H1 (cell line): ENCODE results near the gene PCNX3. TPM values are rescaled to one million over a fixed set of nuclear protein-coding genes. Genes with fewer than 3 reads are reported as not detected.
A peak's percentile ranks its signal among the peaks of the same experiment; 100 is the strongest.

Experiments used
- CTCF ChIA-PET: fragments of 300-600 bp; sonication (Branson Sonifier 250); formaldehyde crosslinking; loops from one replicate; lab custom pipeline; 2021; ENCODE audit not compliant: partially characterized antibody; lab: Charles Lee
- POLR2A ChIA-PET: fragments of 300-600 bp; sonication (Branson Sonifier 250); formaldehyde crosslinking; loops from one replicate; lab custom pipeline; 2021; ENCODE audit warnings: inconsistent platforms; ENCODE audit not compliant: partially characterized antibody; lab: Charles Lee
- DNase-seq, 2 experiments: peaks; one replicate each; pipeline versions ENCODE4 v3.0.0 to v3.0.0-alpha.2; 2010 to 2022; ENCODE audit warnings: low spot score in 2 of 2, low read depth in 1 of 2, mixed read lengths in 1 of 2
- FAIRE-seq: peaks from 2 replicates; lab custom pipeline; 2011; peaks lifted over from hg19 to GRCh38; lab: Jason Lieb, UNC
- H2AFZ ChIP-seq: 2 replicates; pipeline ENCODE4 v1.8.1; 2012; ENCODE audit warnings: low read length, inconsistent platforms
- H2AK5ac ChIP-seq: 2 replicates; pipeline ENCODE4 v1.6.1; 2013; ENCODE audit warnings: low read depth, low read length
- H2BK120ac ChIP-seq: replicated peaks from 2 replicates; pipeline ENCODE3; 2013; ENCODE audit warnings: low read depth, low read length, inconsistent platforms
- H2BK12ac ChIP-seq: 2 replicates; pipeline ENCODE4 v1.6.1; 2013; ENCODE audit warnings: low read depth, low read length
- H2BK15ac ChIP-seq: 2 replicates; pipeline ENCODE4 v1.6.1; 2013; ENCODE audit warnings: low read length
- H2BK20ac ChIP-seq: 2 replicates; pipeline ENCODE4 v1.6.1; 2013; ENCODE audit warnings: low read length
- H2BK5ac ChIP-seq: 2 replicates; pipeline ENCODE4 v1.6.1; 2013; ENCODE audit warnings: low read depth, low read length
- H3K14ac ChIP-seq: 2 replicates; pipeline ENCODE4 v1.6.1; 2013; ENCODE audit warnings: inconsistent platforms; ENCODE audit not compliant: insufficient read length
- H3K18ac ChIP-seq: 2 replicates; pipeline ENCODE4 v1.6.1; 2013; ENCODE audit warnings: low read length; ENCODE audit errors: extremely low read depth
- H3K23ac ChIP-seq: 2 replicates; pipeline ENCODE4 v1.6.1; 2013; ENCODE audit warnings: inconsistent platforms; ENCODE audit not compliant: insufficient read length
- H3K23me2 ChIP-seq: 2 replicates; pipeline ENCODE4 v1.6.1; 2013; ENCODE audit warnings: low read depth, low read length
- H3K27ac ChIP-seq: 2 replicates; pipeline ENCODE4 v1.6.1; 2011; ENCODE audit warnings: low read depth, low read length, inconsistent platforms
- H3K27me3 ChIP-seq, 4 experiments: replicated peaks in 1 of 4; 1 replicate in 1 of 4; 2 replicates in 3 of 4; pipeline versions ENCODE4 v1.6.1 to v1.8.1; 2011 to 2013; ENCODE audit warnings: low read length in 3 of 4, mild to moderate bottlenecking in 3 of 4, inconsistent platforms in 2 of 4, mixed read lengths in 2 of 4, moderate library complexity in 1 of 4; ENCODE audit not compliant: control insufficient read depth in 3 of 4, insufficient read depth in 3 of 4; ENCODE audit errors: extremely low read depth in 1 of 4
- H3K36me3 ChIP-seq, 4 experiments: 2 replicates each; pipeline versions ENCODE4 v1.6.1 to v1.8.1; 2011 to 2013; ENCODE audit warnings: mild to moderate bottlenecking in 4 of 4, low read length in 3 of 4, moderate library complexity in 2 of 4, control low read depth in 1 of 4, inconsistent platforms in 1 of 4; ENCODE audit not compliant: insufficient read depth in 4 of 4, control insufficient read depth in 2 of 4
- H3K4ac ChIP-seq: replicated peaks from 2 replicates; pipeline ENCODE3; 2013; ENCODE audit warnings: low read length, low read depth, mixed read lengths, inconsistent platforms; ENCODE audit not compliant: insufficient read length
- H3K4me1 ChIP-seq, 4 experiments: replicated peaks in 1 of 4; 1 replicate in 1 of 4; 2 replicates in 3 of 4; pipeline versions ENCODE4 v1.6.1 to v1.8.1; 2011 to 2013; ENCODE audit warnings: low read length in 3 of 4, inconsistent platforms in 2 of 4, mixed read lengths in 1 of 4; ENCODE audit not compliant: insufficient read depth in 4 of 4, control insufficient read depth in 3 of 4
- H3K4me2 ChIP-seq, 2 experiments: 2 replicates each; pipeline versions ENCODE4 v1.6.1 to v1.8.1; 2011 to 2013; ENCODE audit warnings: low read depth in 2 of 2, low read length in 2 of 2, control low read depth in 1 of 2, inconsistent platforms in 1 of 2, mild to moderate bottlenecking in 1 of 2; ENCODE audit not compliant: insufficient read depth in 1 of 2
- H3K4me3 ChIP-seq, 4 experiments: fragments of 200-600, 300-600 bp in 1 of 4; sonication (generic), shearing (Covaris generic), sonication (Bioruptor Twin) in 1 of 4; 2 replicates each; pipeline versions ENCODE4 v1.5.1 to v1.8.1; 2011 to 2016; ENCODE audit warnings: low read length in 4 of 4, low read depth in 3 of 4, control low read depth in 2 of 4, inconsistent platforms in 2 of 4, mild to moderate bottlenecking in 2 of 4, mixed read lengths in 1 of 4, moderate library complexity in 1 of 4; ENCODE audit not compliant: insufficient read depth in 2 of 4; ENCODE audit errors: extremely low read depth in 1 of 4
- H3K56ac ChIP-seq: replicated peaks from 2 replicates; pipeline ENCODE3; 2013; ENCODE audit warnings: low read depth, mild to moderate bottlenecking, mixed read lengths, low read length, inconsistent platforms; ENCODE audit not compliant: insufficient read length
- H3K79me1 ChIP-seq: 2 replicates; pipeline ENCODE4 v1.6.1; 2013; ENCODE audit warnings: low read depth, low read length, control low read depth
- H3K79me2 ChIP-seq, 2 experiments: 2 replicates each; pipeline versions ENCODE4 v1.6.1 to v1.8.1; 2012 to 2013; ENCODE audit warnings: low read length in 2 of 2, mild to moderate bottlenecking in 2 of 2, inconsistent platforms in 1 of 2; ENCODE audit not compliant: insufficient read depth in 2 of 2, control insufficient read depth in 1 of 2
- H3K9ac ChIP-seq, 4 experiments: replicated peaks in 1 of 4; 1 replicate in 1 of 4; 2 replicates in 3 of 4; pipeline versions ENCODE4 v1.6.1 to v1.8.1; 2011 to 2013; ENCODE audit warnings: low read depth in 3 of 4, low read length in 3 of 4, control low read depth in 2 of 4, mild to moderate bottlenecking in 2 of 4, moderate library complexity in 2 of 4, inconsistent platforms in 1 of 4; ENCODE audit errors: extremely low read depth in 1 of 4
- H3K9me3 ChIP-seq, 2 experiments: 2 replicates each; pipeline versions ENCODE4 v1.6.1 to v1.8.1; 2012 to 2013; ENCODE audit warnings: mild to moderate bottlenecking in 2 of 2, moderate library complexity in 2 of 2, control low read depth in 1 of 2, inconsistent platforms in 1 of 2, low read depth in 1 of 2, low read length in 1 of 2, mixed read lengths in 1 of 2; ENCODE audit not compliant: insufficient read depth in 2 of 2
- H4K20me1 ChIP-seq, 2 experiments: replicated peaks in 1 of 2; 2 replicates each; pipeline versions ENCODE3 to v1.8.1; 2011 to 2013; ENCODE audit warnings: inconsistent platforms in 2 of 2, low read length in 2 of 2, mild to moderate bottlenecking in 1 of 2; ENCODE audit not compliant: insufficient read depth in 2 of 2, control insufficient read depth in 1 of 2
- H4K5ac ChIP-seq: 2 replicates; pipeline ENCODE4 v1.6.1; 2013; ENCODE audit warnings: low read length, low read depth, mixed read lengths, inconsistent platforms; ENCODE audit not compliant: insufficient read length
- H4K8ac ChIP-seq: 2 replicates; pipeline ENCODE4 v1.8.0; 2013; ENCODE audit warnings: mild to moderate bottlenecking, moderate library complexity, low read length, inconsistent platforms; ENCODE audit not compliant: insufficient read depth; ENCODE audit errors: extremely low read depth
- H4K91ac ChIP-seq: replicated peaks from 2 replicates; pipeline ENCODE3; 2013; ENCODE audit warnings: low read length, mixed read lengths, inconsistent platforms; ENCODE audit not compliant: insufficient read length
- BACH1 ChIP-seq: IDR thresholded peaks from 2 replicates; pipeline ENCODE4 v1.6.1; 2012; ENCODE audit warnings: low read length, improper control_type of control experiment
- CEBPB ChIP-seq: IDR thresholded peaks from 2 replicates; pipeline ENCODE4 v1.6.1; 2012; ENCODE audit warnings: low read depth, low read length
- FOSL1 ChIP-seq: IDR thresholded peaks from 2 replicates; pipeline ENCODE4 v1.6.1; 2011; ENCODE audit warnings: mild to moderate bottlenecking, low read depth, low read length, moderate library complexity; ENCODE audit not compliant: insufficient read depth
- GABPA ChIP-seq: IDR thresholded peaks from 2 replicates; pipeline ENCODE4 v1.6.1; 2011; ENCODE audit warnings: mild to moderate bottlenecking, low read length, moderate library complexity, borderline replicate concordance; ENCODE audit not compliant: insufficient read depth
- KDM4A ChIP-seq: IDR thresholded peaks from one replicate; pipeline ENCODE4 v1.7.1; 2012; ENCODE audit warnings: low read depth, mild to moderate bottlenecking, moderate library complexity, low read length, inconsistent platforms; ENCODE audit not compliant: severe bottlenecking
- POLR2AphosphoS5 ChIP-seq: IDR thresholded peaks from 2 replicates; pipeline ENCODE4 v1.6.1; 2011; ENCODE audit warnings: low read depth, low read length
- RBBP5 ChIP-seq: IDR thresholded peaks from 2 replicates; pipeline ENCODE4 v1.7.1; 2012; ENCODE audit warnings: low read depth, mild to moderate bottlenecking, inconsistent platforms, low read length, moderate library complexity, borderline replicate concordance
- TAF1 ChIP-seq: IDR thresholded peaks from 2 replicates; pipeline ENCODE4 v1.6.1; 2011; ENCODE audit warnings: mild to moderate bottlenecking, low read depth, low read length
- TBP ChIP-seq: IDR thresholded peaks from 2 replicates; pipeline ENCODE4 v1.6.1; 2011; ENCODE audit warnings: low read depth, low read length, improper control_type of control experiment
- TCF12 ChIP-seq: IDR thresholded peaks from 2 replicates; pipeline ENCODE4 v1.6.1; 2011; ENCODE audit warnings: low read depth, mild to moderate bottlenecking, low read length
- WGBS, 2 experiments: shearing (Covaris generic) in 1 of 2; methylation state at CpG; one replicate each; pipeline versions ENCODE4 v1.1.6 to v1.1.7; 2013 to 2015; ENCODE audit warnings: low lambda C conversion rate in 2 of 2, mixed read lengths in 2 of 2, inconsistent platforms in 1 of 2, low coverage in 1 of 2, missing lambda C conversion rate in 1 of 2; ENCODE audit not compliant: insufficient replicate concordance in 2 of 2, insufficient coverage in 1 of 2, insufficient read length in 1 of 2; ENCODE audit errors: extremely low coverage in 1 of 2, missing lambda C conversion rate in 1 of 2; 5-methylcytosine and 5-hydroxymethylcytosine counted together
- polyA plus RNA-seq, 7 experiments: library from polyadenylated mRNA; depleted of rRNA in 3 of 7; stranded (reverse) in 5 of 7; unstranded in 2 of 7; fragments of >200 nt in 5 of 7; fragments of 200-250 nt in 2 of 7; gene quantifications; 1 replicate in 5 of 7; 2 replicates in 1 of 7; 4 replicates in 1 of 7; pipeline versions ENCODE4 v1.2.1 to v1.2.3, GENCODE V29; 2011 to 2013; ENCODE audit warnings: missing spikeins in 2 of 7, mixed read lengths in 2 of 7
- total RNA-seq: library from RNA; stranded (reverse); fragmentation: NEBNext Ultra II Directional; extraction: Animal tissue kit (Norgen Biotek cat#: 25700); gene quantifications from 2 replicates; pipeline ENCODE4 v1.2.1, GENCODE V29; 2021

The PCNX3 gene
- total and polyA plus RNA-seq, 2 of the 8 experiments (the other 6 are each of a cell fraction or from before 2014, with no cell fraction given), result 27.2 to 38.8 TPM

GRCh38 chr11:65569973-65570918, 45.3 kb upstream of the PCNX3 start, which contains the start of gene ZNRD2:
Gene ZNRD2, plus strand, starts transcription at chr11:65570477. Its CDS starts 15 bp downstream, at chr11:65570492.
- 0 out of 2 replicates have a peak within 1 kb of the TSS, but pooled peaks have one; percentile 48 for H3K18ac ChIP-seq
- peak within 1 kb of the TSS; percentile 80 for H4K8ac ChIP-seq
- H2BK120ac ChIP-seq, result no peak within 1 kb of the TSS
- no peak within 1 kb of the TSS for H2BK12ac ChIP-seq
- H3K4me3 ChIP-seq, result peak within 1 kb of the TSS; percentile 67 to 97 (median 92)
- H2AK5ac ChIP-seq, result no peak within 1 kb of the TSS
- H3K79me1 ChIP-seq, result peaks cover 2% of the 10 kb centered on the region; the same call in 1 of the 2 replicates
- 2% methylated on average over 68 of the region's 89 CpGs; no CpG with 5 or more reads in 1 of the 2 experiments for WGBS, 2 experiments
- no peak within 1 kb of the TSS for H4K91ac ChIP-seq
- FAIRE-seq, result no peak
- H3K4ac ChIP-seq, result peak within 1 kb of the TSS; percentile 41
- peak within 1 kb of the TSS; percentile 21; the same call in 1 of the 2 replicates for H2BK5ac ChIP-seq
- peak within 1 kb of the TSS; percentile 47 for H4K5ac ChIP-seq
- peaks cover 10 to 29% (median 18%) of the 10 kb centered on the region in 4 experiments for H3K4me1 ChIP-seq
- peaks cover 0 to 11% (median 6%) of the 10 kb centered on the region in 4 experiments; a peak in 6 of 7 replicates for H3K27me3 ChIP-seq
- H2BK15ac ChIP-seq, result 0 out of 2 replicates have a peak within 1 kb of the TSS, but pooled peaks have one; percentile 61
- DNase-seq, result peak; percentile 95 to 96
- H3K23me2 ChIP-seq, result peaks cover 9% of the 10 kb centered on the region; the same call in 1 of the 2 replicates
- no peak within 1 kb of the TSS for H2BK20ac ChIP-seq
- peak within 1 kb of the TSS; percentile 88; the same call in 1 of the 2 replicates for H2AFZ ChIP-seq
- peak within 1 kb of the TSS; percentile 72 to 90 for H3K4me2 ChIP-seq
- POLR2A ChIA-PET, result interaction anchor here (0.5 to 2.0 kb wide), 9 partner anchors 11 to 502 kb away, joined by 3 to 14 read pairs (median 4); partner anchors contain the start of gene LTBP3
- H3K36me3 ChIP-seq, result no peaks in the 10 kb centered on the region
- H3K79me2 ChIP-seq, result peaks cover 0 to 11% of the 10 kb centered on the region in 2 experiments; a peak in 1 of 4 replicates
- no peaks in the 10 kb centered on the region for H3K9me3 ChIP-seq
- peak within 1 kb of the TSS; percentile 8 to 74 (median 73); a peak in 6 of 7 replicates for H3K9ac ChIP-seq
- H3K14ac ChIP-seq, result no peak within 1 kb of the TSS
- CTCF ChIA-PET, result interaction anchor here (0.7 to 16.3 kb wide), 14 partner anchors 9 to 293 kb away, joined by 3 to 284 read pairs (median 4); partner anchors contain the start of genes LTBP3 and SCYL1
- H3K56ac ChIP-seq, result peak within 1 kb of the TSS; percentile 34
- peak within 1 kb of the TSS; percentile 33; the same call in 1 of the 2 replicates for H3K27ac ChIP-seq
- no peak within 1 kb of the TSS for H3K23ac ChIP-seq
- peaks cover 15 to 19% of the 10 kb centered on the region in 2 experiments for H4K20me1 ChIP-seq
- TF ChIP-seq CEBPB, result no peak
- TF ChIP-seq FOSL1, result no peak
- peak; percentile 93 for TF ChIP-seq GABPA
- TF ChIP-seq KDM4A, result peak; percentile 73
- TF ChIP-seq BACH1, result peak; percentile 53
- peak; percentile 92; the same call in 1 of the 2 replicates for TF ChIP-seq RBBP5
- peak; percentile 89 for TF ChIP-seq POLR2AphosphoS5
- TF ChIP-seq TBP, result no peak; the same call in 1 of the 2 replicates
- TF ChIP-seq TAF1, result peak; percentile 64; the same call in 1 of the 2 replicates
- 0 out of 2 replicates have a peak, but pooled peaks have one; percentile 19 for TF ChIP-seq TCF12
